NCI-H1105 (cell line): ENCODE results near the gene LIN28A.
A peak's percentile ranks its signal among the peaks of the same experiment; 100 is the strongest.

Source experiments
- DNase-seq: peaks from one replicate; lab custom pipeline; 2025; lab: John Stamatoyannopoulos, UW

LIN28A gene

DNA sequence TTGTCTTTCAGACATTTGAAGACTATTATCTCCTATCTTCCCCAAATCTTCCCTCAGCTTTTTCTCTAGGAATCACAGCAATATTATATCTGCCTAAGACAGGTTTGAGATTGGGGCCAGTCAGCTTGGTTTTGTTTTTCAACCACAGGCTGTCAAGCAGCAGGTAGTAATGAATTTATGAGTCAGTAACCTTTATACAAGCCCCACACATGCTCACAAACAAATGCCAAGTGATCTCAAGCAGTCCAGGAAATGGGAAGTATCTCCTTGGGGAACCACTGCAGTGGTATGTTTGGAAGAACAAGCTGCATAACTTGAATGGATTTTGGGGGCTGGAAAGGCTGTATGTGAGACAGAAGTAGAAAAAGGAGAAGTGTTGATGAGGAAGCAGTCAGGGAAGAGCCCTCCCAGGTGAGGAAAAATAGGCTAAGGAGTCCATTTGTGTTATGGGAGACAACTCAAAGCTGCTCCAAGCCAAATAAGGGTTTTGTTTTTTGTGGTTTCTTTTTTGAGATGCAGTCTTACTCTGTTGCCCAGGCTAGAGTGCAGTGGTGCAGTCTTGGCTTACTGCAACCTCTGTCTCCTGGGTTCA, 23.6 kb downstream of the LIN28A start:
- DNase-seq: no peak

DNA sequence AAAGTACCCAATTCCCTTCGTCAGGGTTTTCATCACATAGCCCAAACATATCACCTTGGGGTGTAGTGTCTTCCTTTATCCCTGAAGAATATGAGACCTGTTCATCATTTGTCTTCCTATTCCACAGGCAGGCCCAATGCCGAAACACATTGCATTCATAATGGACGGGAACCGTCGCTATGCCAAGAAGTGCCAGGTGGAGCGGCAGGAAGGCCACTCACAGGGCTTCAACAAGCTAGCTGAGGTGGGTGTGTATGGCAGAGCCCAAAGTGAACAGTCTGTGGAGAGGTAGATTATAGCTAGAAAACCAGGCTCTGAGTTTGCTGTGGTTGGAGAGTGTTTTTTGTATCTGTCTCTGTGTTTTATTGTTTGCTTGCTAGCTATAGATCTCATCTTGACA, 27.4 kb downstream of the LIN28A start:
- no peak for DNase-seq

DNA sequence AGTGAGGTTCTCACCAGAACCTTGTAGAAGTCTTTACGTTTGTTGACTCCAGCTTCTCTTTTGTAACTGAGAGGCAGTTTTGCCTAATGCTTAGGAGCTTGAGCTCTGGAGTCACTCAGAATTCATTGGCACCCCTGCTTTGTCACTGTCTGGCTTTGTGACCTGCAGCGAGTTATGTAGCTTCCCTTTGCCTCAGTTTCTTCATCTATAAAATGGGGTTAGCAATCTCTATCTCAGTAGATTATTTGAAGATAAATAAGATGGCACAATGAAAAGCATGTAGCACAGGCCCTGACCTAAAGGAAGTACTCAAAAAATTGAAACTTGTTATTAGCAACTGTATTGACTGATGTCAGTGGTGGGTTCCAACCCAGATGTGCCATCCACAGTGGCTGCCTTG, 29.6 kb downstream of the LIN28A start:
- DNase-seq: no peak

DNA sequence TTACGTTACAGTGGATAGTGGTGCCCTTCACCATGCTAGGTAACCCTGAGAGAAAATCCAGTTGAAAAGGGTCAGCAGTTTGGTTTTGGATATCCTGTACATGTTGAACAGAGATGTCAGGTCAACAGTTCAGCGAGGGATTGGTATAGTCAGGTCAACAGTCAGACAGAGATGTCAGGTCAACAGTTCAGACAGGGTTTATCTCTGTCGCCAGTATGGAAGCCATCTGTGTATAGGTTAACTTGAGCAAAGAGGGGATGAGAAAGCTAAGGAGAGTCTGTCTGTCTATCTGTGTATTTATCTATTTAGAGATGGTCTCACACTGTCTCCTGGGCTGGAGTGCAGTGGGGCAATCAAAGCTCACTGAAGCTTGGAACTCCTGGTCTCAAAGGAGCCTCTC, 39.3 kb downstream of the LIN28A start:
- no peak for DNase-seq

DNA sequence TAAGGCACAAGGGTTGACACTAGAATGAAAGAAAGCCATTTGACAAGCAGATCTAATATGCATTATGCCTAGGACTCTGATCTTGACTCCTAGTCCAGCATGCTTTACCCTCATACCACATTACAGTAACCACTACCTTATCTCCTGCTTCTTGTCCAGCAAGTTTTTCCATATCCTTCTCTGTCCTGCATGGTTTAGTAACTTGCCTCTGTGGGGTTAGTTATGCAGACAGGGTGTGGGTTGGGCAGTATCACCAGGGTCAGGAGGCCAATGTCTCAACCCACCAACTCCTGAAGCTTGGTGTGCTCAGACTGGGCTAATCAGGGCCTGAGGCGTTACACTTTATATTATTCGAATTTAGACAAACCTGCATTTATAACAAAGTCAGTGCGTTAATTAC, 40.3 kb downstream of the LIN28A start:
- no peak for DNase-seq

DNA sequence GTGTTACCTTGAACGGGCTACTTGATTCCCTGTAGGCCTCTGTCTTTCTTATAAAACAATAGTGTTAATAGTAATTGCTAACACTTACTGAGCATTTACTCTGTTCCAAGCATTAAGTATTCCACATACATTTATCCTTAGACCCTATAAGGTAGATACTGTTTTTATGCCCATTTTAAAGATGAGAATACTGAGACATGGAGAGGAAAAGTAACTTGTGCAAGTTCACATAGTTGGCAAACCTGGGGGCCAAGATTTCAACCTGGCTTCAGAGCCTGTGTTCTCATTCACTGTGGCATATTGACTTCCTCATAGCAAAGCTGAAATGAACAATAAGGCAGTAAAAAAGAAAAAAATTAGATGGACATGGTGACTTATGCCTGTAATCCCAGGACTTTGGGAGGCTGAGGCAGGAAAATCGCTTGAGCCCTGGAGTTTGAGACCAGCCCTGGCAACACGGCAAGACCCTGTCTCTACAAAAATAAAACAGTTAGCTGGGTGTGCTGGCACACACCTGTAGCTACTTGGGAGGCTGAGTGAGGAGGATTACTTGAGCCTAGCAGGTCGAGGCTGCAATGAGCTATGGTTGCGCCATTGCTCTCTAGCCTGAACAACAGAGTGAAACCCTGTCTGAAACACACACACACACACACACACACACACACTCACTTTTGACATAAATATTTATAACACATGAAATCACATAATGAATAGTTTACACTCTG, 42.0 kb downstream of the LIN28A start:
- DNase-seq: no peak

DNA sequence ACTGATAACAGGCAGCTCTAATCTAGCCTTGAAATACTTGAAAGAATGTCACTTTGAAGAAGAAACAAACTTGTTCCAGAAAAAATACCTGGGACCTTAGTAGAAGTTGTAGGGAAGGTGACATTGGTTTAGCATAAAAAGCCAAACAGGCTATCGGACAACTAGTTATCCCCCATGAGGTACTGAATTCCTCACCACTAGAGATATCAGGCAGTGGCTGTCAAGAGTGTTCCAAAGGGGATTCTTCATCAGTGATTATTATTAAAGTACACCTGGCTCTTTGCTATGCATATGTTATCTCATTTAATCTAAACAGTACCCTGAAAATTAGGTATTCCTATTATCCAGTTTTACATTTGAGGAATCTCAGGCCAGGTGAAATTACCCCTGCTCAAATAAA, 48.5 kb downstream of the LIN28A start:
- no peak for DNase-seq

DNA sequence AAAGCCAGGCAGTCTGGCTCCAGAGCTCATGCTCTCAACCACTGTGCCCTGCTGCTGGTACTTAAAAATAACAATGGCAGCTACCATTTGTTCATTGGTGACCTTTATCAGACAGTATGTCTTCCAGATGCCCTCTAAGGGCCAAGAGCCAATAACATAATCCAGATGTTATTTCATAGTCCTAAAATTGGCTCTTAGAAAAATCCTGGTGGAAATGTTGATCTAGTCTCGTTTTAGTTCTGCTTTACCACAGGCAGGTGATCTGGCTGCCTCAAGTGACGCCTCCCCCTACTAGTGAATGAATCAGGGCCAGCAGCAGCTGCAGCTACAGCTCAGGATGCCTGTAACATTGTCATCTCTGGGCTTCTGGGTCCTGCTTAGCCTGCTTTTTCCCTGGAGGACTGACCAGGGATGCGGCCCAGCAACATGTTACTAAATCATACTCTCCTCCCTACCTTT, 49.0 kb downstream of the LIN28A start:
- peak; percentile 71 for DNase-seq

DNA sequence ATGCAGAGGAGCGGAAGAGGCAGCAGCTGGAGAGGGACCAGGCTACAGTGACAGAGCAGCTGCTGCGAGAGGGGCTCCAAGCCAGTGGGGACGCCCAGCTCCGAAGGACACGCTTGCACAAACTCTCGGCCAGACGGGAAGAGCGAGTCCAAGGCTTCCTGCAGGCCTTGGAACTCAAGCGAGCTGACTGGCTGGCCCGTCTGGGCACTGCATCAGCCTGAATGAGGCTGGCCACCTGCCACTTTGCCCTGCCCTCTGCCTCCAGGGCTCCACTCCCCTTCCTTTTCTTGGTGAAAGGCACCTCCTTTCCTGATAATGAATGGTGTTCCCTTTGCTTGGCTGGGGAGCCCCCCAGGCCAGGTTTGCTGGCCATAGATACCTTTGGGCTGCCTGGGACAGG, 58.3 kb downstream of the LIN28A start:
- DNase-seq: peak; percentile 67

DNA sequence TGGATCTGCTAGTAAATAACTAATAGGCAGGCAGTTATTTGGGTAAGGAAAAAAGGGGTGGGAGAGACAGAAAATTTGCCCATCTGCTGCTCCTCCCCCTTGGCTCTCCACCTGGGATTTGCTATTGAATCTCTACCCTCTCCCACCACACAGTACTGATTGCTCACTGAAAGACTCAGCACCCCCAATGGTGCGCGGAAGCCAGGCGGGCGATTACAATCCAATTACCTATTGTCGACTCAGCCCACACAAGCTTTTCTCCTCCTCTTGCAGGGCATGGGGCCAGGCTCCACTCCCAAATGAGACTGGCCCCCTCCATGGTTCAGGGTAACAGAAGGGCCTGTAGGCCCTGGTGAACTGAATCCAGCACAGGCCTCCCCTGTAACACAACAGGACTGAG, 58.9 kb downstream of the LIN28A start:
- DNase-seq: peak; percentile 81

DNA sequence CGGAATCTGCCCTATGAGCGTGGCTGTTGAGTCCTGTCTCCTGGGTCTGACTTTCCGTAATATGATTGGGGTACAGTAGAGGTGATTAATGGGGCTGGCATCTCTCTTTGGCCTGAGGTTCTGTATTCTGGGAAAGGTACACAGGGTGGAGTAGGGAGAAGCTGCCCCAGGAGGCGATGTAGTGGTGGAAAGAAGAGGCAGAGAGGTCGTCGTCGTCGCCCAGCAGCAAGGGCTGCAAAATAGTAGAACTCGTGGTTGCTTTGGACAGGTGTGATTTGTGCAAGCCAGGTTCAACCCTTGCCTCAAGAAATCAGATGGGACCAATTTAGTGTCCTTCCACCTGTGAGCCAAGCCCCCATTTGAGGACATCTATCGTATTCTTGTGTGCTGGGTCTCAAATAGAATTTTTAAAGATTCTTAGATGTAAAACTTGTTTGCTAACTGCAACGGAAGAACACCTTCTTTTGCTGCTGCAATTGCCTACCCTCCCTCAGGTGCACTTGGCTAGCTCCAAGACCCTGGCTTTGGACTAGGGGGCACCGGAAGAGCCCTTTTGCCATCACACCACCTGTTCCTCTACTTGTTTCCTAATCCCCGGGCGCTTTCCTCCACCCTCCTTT, 60.4 kb downstream of the LIN28A start:
- DNase-seq: peak; percentile 56

DNA sequence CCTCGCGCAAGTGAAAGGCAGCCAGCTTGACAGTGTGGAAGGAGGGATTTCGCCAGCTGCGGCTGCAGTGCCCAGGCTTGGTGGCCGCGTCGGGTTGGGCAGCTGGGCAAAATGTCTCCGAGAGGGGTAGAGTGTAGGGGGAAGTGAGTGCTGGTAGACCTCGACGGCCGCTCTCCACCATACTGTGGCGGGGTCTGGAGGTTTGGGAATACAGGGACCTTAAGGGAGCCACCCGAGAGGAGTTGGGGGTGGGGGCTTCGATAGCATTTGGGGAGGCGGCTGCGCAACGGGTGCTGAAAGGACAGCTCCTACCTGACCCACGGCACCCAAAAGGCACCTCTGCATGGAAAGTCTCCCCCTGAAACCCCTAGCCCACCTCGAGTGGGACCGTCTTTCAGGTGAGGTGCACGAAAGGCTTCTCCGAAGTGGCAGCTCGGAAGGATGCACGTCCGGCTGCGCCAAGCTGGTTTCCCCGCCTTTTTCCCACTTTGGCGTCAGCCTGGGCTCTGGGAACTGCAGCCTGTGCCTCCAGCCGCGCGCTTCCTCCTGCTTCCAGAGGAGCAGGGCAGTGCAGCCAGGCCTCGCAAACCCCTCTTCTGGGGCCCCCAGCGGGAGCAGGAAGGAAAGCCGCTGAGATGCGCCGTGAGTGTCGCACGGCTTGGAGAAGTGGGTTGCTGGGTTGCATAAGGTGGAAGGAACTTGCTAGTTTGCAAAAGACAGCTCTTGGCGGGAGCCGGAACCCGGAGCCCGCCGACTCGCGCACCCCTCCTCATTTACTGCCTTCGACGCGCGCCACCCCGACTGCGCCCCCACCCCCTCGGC, 61.1 kb downstream of the LIN28A start:
- DNase-seq: peak; percentile 79

DNA sequence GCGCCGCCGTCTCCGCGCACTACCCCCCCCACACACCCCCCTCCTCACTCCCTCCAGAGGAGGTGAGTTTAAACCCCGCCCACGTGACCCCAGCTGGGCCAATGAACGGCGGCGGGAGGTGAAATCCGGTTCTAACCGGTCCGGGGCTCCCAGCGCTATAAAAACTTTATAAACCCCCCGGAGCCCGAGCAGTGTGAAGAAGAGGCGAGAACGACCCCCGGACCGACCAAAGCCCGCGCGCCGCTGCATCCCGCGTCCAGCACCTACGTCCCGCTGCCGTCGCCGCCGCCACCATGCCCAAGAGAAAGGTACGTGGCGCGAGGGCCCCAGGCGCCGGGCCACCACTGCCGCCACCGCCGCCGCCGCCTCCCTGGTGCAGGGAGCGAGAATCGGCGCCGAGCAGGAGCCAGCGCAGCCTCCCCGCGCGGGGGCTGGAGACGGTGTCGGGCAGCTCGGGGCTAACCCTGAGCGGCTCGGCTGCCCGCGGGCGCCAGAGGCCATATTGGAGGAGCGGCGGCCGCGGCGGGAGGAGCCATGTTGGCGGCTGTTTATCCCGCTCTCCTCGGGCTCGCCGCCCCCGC, 61.8 kb downstream of the LIN28A start, which contains the start of gene HMGN2:
HMGN2 (plus strand) TSS at position 121 of the 581 bp plus-strand sequence; CDS start at position 294, 173 bp downstream.
- peak; percentile 98 for DNase-seq

DNA sequence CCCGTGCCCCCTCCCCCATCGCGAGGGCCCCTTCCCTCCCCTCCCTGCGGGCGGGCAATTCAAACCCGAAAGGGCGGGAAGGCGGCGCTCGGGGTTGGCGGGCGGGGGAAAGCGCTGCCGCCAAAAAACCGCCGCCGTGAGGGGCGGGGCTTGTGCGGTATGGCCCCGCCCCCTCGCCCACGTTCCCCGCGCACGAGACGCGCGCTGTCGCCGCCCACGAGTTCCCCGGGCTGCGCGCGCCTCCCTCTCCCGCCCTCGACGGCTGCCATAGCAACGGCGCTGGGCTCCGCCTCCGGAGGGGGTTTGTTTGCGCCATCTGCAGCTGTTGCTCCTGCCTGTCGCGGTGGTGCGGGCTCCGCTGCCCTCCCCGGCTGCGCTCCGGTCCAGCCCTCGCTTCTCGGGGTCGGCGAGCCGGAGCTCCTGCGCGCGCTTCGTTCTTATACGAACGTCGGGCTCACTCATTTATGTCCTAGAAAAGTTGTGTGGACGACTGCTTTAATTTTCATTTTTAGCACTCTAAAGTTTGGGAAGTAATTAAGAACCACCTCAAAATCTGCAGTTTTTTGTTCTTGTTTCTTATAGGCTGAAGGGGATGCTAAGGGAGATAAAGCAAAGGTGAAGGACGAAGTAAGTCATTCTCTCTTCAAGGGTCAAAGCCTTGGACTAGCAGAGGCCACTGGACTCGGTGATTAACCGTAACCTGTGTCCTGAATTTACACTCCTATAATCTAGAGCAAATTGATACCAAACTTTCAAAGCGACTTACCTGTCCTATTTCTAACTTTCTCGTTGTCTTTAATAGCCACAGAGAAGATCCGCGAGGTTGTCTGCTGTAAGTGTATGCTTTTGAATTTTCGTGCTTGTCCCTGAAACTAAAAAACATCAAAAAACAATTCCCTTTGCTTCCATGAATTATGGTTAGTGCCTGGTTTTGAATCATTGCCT, 62.6 kb downstream of the LIN28A start:
- peak; percentile 91 for DNase-seq

DNA sequence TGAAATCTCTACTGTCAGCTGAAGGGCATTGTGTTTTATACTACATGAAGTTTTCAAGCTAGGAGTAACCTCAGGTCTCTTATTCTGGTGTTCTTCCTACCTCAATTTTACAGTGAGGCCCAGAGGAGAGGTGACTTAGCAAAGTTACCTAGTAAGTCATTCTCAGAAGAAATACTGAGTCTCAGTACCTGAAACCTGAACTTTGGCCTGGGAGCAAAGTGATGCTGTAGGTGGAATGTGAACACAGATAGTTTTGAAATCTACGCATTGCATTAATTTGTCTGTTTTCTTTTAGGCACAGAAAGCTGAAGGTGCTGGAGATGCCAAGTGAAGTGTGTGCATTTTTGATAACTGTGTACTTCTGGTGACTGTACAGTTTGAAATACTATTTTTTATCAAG, 64.2 kb downstream of the LIN28A start:
- DNase-seq: no peak

DNA sequence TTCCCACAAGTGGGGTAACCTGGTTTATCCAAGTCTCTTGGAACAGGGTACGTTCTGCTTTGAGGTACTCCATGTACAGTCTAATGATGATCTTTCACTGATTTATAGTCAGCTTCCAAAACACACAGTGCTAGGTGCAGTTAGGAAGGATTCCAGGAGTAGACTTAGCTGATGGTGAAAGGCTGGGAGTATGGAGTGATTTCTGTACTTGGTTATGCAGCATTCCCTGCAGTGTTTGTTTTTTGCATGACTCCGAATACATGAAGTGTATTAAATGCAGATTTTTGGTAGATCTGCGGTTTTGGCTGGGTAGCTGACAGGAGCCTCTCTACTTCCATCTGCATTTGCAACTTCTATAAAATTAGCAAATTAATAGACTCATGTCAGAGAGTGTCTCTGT, 65.4 kb downstream of the LIN28A start:
- no peak for DNase-seq

DNA sequence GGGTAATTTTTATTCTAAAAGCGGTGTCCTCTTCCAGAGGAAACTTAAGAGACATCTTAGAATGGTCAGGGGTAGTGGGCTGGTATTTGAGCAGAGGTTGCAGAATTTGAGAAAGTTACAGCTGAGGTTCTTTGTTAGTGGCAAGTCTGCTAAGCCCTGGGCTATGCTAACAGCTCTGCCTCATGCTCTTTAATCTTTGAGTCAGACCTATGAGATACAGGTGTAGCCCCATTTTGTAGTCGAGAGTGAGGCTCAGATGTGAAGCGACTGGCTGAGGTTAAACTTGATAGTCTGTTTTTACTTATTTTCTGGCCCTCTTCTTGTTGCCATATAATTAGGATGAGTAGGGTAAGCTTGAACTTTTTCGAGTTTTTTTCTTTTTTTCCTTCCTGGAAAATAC, 66.3 kb downstream of the LIN28A start:
- no peak for DNase-seq

DNA sequence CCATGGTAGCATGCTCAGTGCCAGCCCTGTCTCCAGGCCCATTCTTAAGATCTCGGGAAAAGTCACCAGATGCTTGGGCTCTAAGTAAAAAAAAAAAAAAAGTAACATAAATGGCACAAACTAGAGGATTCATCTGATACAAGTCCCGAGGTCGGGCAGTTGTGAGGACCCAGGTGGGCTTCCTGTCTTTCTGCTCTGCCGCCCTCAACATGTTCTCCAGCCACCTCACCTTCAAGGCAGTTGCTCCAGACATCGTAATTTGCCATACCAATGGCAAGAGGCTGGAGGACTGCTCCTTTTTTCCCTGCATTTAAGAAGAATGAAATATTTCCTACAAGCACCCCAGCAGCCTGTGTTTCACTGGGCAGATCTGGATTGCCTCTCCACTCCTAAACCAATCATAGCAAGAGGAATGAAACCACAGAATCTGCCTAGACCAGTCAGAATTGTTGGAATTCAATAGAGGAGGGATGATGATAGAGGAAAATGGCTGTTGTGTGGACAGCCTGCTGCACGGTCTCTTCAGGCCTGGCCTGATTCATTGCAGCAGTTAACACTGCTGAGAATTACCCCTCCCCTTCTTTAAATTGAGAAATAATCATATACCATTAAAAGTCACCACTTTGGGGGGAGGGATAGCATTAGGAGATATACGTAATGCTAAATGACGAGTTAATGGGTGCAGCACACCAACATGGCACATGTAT, 67.0 kb downstream of the LIN28A start:
- no peak for DNase-seq

DNA sequence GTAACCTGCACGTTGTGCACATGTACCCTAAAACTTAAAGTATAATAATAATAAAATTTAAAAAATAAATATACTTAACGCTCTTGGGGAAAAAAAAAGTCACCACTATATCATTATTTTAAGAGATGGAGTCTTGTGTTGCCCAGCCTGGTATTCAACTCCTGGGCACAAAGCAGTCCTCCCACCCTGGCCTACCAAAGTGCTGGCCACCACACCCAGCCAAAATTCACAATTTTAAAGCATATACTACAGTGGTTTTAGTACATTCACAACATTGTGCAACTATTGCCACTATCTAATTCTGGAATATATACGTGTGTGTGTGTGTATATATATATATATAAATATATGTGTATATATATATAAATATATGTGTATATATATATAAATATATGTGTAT, 67.5 kb downstream of the LIN28A start:
- DNase-seq: no peak

DNA sequence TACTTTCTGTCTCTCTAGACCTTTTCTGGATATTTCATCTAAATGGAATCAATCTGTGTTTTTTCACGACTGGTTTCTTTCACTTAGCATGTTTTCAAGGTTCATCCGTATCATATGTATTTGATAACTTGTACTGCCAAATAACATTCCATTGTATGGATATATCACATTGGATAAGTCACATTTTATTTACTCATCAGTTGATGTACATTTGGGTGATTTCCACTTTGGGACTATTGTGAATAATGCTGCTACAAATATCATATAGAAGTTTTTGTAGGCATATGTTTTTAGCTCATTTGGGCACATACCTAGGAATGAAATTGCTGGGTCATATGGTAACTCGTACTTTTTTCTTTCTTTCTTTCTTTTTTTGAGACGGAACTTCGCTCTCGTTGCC, 68.4 kb downstream of the LIN28A start:
- DNase-seq: no peak
